Peyer's patch (tissue), 4 donors: Measurements from ENCODE around the gene CAMKK2. TPM values are rescaled to one million over a fixed set of nuclear protein-coding genes. Genes with fewer than 3 reads are reported as not detected.
"Not testable (repeated sequence)": the region's sequence is repeated elsewhere in the genome, so short reads cannot be mapped to it uniquely, and the experiment has no call there.

Experiments
- DNase-seq, 3 donors: peaks; one replicate each; pipeline ENCODE4 v3.0.0-alpha.2; 2017 to 2019
- H3K27ac ChIP-seq, 4 donors: fragments of 200-600 bp; sonication (generic); one replicate each; pipeline ENCODE4 v1.5.1; 2016 to 2019
- H3K27me3 ChIP-seq, 2 donors: fragments of 200-600 bp; sonication (generic); one replicate each; pipeline ENCODE4 v1.5.1; 2019
- H3K36me3 ChIP-seq, 3 donors: fragments of 200-600 bp; sonication (generic); one replicate each; pipeline ENCODE4 v1.5.1; 2016 to 2019
- H3K4me1 ChIP-seq, 4 donors: fragments of 200-600 bp; sonication (generic); one replicate each; pipeline ENCODE4 v1.5.1; 2016 to 2019
- H3K4me3 ChIP-seq, 4 donors: fragments of 200-600 bp; sonication (generic); 1 replicate in 3 of 4; 2 replicates in 1 of 4; pipeline ENCODE4 v1.5.1; 2016 to 2019; ENCODE audit warnings: mild to moderate bottlenecking in 1 of 4
- H3K9me3 ChIP-seq, 4 donors: fragments of 200-600 bp; sonication (generic); one replicate each; pipeline ENCODE4 v1.5.1; 2016 to 2019; ENCODE audit warnings: mild to moderate bottlenecking in 1 of 4
- CTCF ChIP-seq, 6 experiments: fragments of 450-650 bp in 4 of 6; fragments of 200-600 bp in 2 of 6; sonication (generic) in 1 of 6; IDR thresholded peaks; one replicate each; pipeline ENCODE4 v1.5.1; 2017 to 2019; ENCODE audit warnings: antibody characterized with exemption in 6 of 6, mild to moderate bottlenecking in 3 of 6, moderate library complexity in 1 of 6
- POLR2A ChIP-seq, 2 donors: fragments of 450-650 bp; IDR thresholded peaks; one replicate each; pipeline ENCODE4 v1.5.1; 2017; ENCODE audit warnings: antibody characterized with exemption in 2 of 2, mild to moderate bottlenecking in 2 of 2, moderate library complexity in 2 of 2
- total RNA-seq, 4 donors: library from RNA; depleted of rRNA; stranded (reverse); fragments of >200 nt; gene quantifications; one replicate each; pipeline ENCODE4 v1.1.0, GENCODE V29; 2016

CAMKK2 gene
- total RNA-seq, 4 donors from 2014 or later, result 23.1 to 92.4 (median 59.9) TPM

GRCh38 chr12:121205491-121205890 is 91.0 kb downstream of the CAMKK2 start:
- H3K9me3 ChIP-seq, result no peaks in the 10 kb centered on the region
- no peaks in the 10 kb centered on the region for H3K36me3 ChIP-seq
- H3K27me3 ChIP-seq, result no peaks in the 10 kb centered on the region
- DNase-seq, result no peak
- no peak overlapping the region for H3K4me3 ChIP-seq
- TF ChIP-seq POLR2A (IDR thresholded peaks at IDR 0.05), result no peak
- TF ChIP-seq CTCF (IDR thresholded peaks at IDR 0.05), result no peak
- H3K4me1 ChIP-seq, result peaks cover 0 to 5% (median 0%) of the 10 kb centered on the region in 4 donors
- H3K27ac ChIP-seq, result no peak overlapping the region

GRCh38 chr12:121203482-121203881 is 93.0 kb downstream of the CAMKK2 start:
- TF ChIP-seq CTCF (IDR thresholded peaks at IDR 0.05) (no peak), POLR2A (IDR thresholded peaks at IDR 0.05) (no peak)
- no peak overlapping the region for H3K27ac ChIP-seq
- H3K9me3 ChIP-seq, result no peaks in the 10 kb centered on the region
- no peaks in the 10 kb centered on the region for H3K36me3 ChIP-seq
- H3K4me3 ChIP-seq, result no peak overlapping the region
- no peaks in the 10 kb centered on the region for H3K4me1 ChIP-seq
- DNase-seq, result no peak
- no peaks in the 10 kb centered on the region for H3K27me3 ChIP-seq

- H3K9me3 ChIP-seq, result no peaks in the 10 kb centered on the region
- H3K27ac ChIP-seq, result no peak overlapping the region
- no peak for DNase-seq
- no peaks in the 10 kb centered on the region for H3K27me3 ChIP-seq
- no peak for TF ChIP-seq CTCF (IDR thresholded peaks at IDR 0.05)
- no peak for TF ChIP-seq POLR2A (IDR thresholded peaks at IDR 0.05)
- no peaks in the 10 kb centered on the region for H3K36me3 ChIP-seq
- H3K4me1 ChIP-seq, result no peaks in the 10 kb centered on the region
- no peak overlapping the region for H3K4me3 ChIP-seq
Measured at GRCh38 chr12:121202407-121203355, 93.8 kb downstream of the CAMKK2 start.

- H3K36me3 ChIP-seq, H3K4me3 ChIP-seq, DNase-seq, H3K27ac ChIP-seq, H3K4me1 ChIP-seq, H3K9me3 ChIP-seq, H3K27me3 ChIP-seq: not testable (repeated sequence)
Measured at GRCh38 chr12:121201140-121201539, 95.4 kb downstream of the CAMKK2 start.

- no peaks in the 10 kb centered on the region for H3K4me1 ChIP-seq
- H3K27ac ChIP-seq, result no peak overlapping the region
- DNase-seq, result no peak
- H3K4me3 ChIP-seq, result no peak overlapping the region
- no peaks in the 10 kb centered on the region for H3K36me3 ChIP-seq
- no peaks in the 10 kb centered on the region for H3K9me3 ChIP-seq
- no peaks in the 10 kb centered on the region for H3K27me3 ChIP-seq
- no peak for TF ChIP-seq CTCF (IDR thresholded peaks at IDR 0.05)
- TF ChIP-seq POLR2A (IDR thresholded peaks at IDR 0.05), result no peak
Measured at GRCh38 chr12:121198949-121199348, 97.6 kb downstream of the CAMKK2 start.

GRCh38 chr12:121196902-121197301 is 99.6 kb downstream of the CAMKK2 start:
- H3K4me3 ChIP-seq, result no peak overlapping the region
- no peaks in the 10 kb centered on the region for H3K36me3 ChIP-seq
- DNase-seq, result no peak
- H3K27ac ChIP-seq, result no peak overlapping the region
- H3K27me3 ChIP-seq, result no peaks in the 10 kb centered on the region
- no peak for TF ChIP-seq CTCF (IDR thresholded peaks at IDR 0.05)
- TF ChIP-seq POLR2A (IDR thresholded peaks at IDR 0.05), result no peak
- H3K4me1 ChIP-seq, result no peaks in the 10 kb centered on the region
- H3K9me3 ChIP-seq, result no peaks in the 10 kb centered on the region
